GM18517 (cell line): ENCODE results near the gene HBG2.

ENCODE experiments used
- ATAC-seq: cut with Tn5 transposase; IDR thresholded peaks from one replicate; pipeline ENCODE4 v1.9.1; 2021; ENCODE audit warnings: mild to moderate bottlenecking, moderate library complexity; ENCODE audit not compliant: unreplicated experiment

The HBG2 gene

DNA sequence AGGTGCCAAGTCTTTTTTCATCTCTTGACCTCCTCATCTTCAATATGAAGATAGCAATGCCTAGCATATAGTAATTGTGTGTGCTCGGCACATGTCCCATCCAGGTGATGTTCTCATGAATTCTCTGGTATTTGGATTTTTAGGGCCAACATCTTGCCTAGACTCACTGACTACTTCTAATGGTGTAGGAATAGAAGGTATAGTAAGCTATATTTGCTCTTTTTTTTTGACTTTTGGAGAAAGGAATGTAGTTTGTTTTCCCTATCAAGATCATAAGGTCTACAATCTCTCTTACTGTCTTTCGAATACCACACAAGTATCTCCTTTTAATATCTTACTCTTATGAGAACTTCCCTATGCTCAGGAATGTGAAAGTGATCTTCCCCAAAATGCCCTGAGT lies 23.5 kb downstream of the HBG2 start:
- ATAC-seq, result no peak

DNA sequence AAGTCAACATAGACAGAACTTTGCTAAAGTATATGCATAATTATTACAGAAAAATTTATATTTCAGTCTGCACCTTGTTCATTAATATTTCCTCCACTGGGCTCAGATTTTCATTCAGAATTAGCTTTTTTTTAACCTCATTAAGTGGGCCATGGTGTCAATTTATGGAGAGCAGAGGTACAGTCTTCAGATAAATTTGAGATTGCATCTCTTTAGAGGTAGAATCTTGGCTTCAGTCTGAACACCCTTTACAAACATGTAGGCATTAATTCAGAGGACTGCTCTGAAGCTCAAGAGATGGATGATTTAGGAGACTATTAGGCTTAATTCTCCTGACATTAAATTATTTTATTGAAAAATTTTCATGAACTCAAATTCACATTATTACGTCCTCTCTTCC lies 24.3 kb downstream of the HBG2 start:
- no peak for ATAC-seq

DNA sequence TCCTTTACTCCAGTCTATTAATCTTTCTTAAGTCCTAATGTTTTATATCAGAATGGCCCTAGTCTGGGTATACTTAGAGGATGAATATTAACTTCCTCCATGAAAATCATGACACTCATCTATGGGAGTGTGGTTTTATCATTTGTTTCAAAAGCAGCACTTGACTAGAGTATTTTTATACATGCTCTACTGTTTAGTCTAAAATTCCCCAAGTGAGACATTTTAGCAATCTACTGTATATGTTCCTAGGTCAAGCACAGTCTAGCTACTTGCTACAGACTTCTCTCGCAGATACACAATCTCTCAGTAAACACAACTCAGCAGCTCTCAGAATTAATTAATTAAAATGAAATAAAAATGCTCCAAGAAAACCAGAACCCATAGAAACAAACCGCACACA lies 24.8 kb downstream of the HBG2 start:
- no peak for ATAC-seq

DNA sequence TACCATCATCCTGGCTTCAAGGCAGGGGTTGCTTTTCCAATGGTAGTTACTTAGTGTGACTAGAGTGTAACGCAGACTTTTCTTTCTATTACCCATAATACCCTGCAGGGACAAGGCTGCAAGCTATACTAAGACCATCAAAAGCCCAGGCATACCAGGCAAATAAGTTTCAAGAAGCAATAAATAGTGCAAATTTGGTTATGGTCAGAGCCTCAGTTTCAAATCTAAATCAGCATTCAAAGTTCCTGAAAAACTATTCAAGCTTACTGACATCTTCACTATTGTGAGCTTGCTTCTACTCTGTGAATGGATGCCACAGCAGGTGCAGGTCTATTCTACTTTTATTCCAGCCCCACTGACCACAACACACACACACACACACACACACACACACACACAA lies 25.2 kb downstream of the HBG2 start:
- ATAC-seq, result no peak

DNA sequence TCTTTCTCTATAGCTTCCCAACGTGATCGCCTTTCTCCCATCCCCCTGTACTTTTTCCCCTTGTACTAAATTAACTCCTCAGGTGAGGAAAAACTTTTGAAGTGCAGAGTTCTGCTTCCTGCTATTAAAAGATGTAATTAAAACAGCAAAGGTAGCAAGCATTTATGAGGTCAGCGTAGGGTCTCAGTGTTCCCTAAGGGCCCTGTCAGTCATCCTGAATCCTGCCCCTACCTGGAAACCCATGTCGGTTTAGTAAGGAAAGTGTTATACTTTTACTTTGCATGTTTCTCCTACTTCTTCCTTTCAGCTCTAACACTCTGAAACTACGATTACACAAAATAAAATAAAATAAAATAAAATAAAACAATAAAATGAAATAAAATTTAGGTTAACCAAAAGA lies 26.5 kb downstream of the HBG2 start:
- no peak for ATAC-seq

DNA sequence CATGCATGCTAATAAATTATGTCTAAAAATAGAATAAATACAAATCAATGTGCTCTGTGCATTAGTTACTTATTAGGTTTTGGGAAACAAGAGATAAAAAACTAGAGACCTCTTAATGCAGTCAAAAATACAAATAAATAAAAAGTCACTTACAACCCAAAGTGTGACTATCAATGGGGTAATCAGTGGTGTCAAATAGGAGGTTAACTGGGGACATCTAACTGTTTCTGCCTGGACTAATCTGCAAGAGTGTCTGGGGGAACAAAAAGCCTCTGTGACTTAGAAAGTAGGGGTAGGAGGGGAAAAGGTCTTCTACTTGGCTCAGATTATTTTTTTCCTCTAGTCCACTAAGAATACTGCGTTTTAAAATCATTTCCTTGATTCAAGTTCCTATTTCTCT lies 26.9 kb downstream of the HBG2 start:
- no peak for ATAC-seq

DNA sequence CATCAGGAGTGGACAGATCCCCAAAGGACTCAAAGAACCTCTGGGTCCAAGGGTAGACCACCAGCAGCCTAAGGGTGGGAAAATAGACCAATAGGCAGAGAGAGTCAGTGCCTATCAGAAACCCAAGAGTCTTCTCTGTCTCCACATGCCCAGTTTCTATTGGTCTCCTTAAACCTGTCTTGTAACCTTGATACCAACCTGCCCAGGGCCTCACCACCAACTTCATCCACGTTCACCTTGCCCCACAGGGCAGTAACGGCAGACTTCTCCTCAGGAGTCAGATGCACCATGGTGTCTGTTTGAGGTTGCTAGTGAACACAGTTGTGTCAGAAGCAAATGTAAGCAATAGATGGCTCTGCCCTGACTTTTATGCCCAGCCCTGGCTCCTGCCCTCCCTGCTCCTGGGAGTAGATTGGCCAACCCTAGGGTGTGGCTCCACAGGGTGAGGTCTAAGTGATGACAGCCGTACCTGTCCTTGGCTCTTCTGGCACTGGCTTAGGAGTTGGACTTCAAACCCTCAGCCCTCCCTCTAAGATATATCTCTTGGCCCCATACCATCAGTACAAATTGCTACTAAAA lies 27.8 kb downstream of the HBG2 start, which contains the start of gene HBB:
HBB (minus strand) TSS at position 340 of the 579 bp plus-strand sequence; CDS start at position 290, 50 bp downstream.
- no peak for ATAC-seq

DNA sequence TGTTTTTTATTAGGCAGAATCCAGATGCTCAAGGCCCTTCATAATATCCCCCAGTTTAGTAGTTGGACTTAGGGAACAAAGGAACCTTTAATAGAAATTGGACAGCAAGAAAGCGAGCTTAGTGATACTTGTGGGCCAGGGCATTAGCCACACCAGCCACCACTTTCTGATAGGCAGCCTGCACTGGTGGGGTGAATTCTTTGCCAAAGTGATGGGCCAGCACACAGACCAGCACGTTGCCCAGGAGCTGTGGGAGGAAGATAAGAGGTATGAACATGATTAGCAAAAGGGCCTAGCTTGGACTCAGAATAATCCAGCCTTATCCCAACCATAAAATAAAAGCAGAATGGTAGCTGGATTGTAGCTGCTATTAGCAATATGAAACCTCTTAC lies 29.1 kb downstream of the HBG2 start:
- no peak for ATAC-seq

DNA sequence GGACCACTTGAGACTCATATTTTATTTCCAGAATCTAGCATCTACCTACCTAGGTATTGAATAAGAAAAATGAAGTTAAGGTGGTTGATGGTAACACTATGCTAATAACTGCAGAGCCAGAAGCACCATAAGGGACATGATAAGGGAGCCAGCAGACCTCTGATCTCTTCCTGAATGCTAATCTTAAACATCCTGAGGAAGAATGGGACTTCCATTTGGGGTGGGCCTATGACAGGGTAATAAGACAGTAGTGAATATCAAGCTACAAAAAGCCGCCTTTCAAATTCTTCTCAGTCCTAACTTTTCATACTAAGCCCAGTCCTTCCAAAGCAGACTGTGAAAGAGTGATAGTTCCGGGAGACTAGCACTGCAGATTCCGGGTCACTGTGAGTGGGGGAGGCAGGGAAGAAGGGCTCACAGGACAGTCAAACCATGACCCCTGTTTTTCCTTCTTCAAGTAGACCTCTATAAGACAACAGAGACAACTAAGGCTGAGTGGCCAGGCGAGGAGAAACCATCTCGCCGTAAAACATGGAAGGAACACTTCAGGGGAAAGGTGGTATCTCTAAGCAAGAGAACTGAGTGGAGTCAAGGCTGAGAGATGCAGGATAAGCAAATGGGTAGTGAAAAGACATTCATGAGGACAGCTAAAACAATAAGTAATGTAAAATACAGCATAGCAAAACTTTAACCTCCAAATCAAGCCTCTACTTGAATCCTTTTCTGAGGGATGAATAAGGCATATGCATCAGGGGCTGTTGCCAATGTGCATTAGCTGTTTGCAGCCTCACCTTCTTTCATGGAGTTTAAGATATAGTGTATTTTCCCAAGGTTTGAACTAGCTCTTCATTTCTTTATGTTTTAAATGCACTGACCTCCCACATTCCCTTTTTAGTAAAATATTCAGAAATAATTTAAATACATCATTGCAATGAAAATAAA lies 29.8 kb downstream of the HBG2 start:
- ATAC-seq, result no peak

DNA sequence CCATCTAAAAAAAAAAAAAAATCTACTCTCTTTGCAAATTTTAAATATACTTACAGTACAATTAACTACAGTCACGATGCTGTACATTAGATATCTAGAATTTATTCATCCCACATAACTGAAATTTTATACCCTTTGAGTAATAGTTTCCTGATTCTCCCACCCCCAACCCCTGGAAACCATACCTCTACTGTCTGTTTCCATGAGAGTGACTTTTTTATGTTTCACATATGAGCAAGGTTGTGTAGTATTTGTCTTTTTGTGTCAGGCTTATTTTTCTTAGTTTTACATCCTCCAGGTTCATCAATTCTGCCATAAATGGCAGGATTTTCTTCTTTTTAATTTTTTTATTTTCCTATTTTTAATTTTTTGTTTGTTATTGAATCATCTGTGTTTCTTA lies 30.9 kb downstream of the HBG2 start:
- no peak for ATAC-seq

DNA sequence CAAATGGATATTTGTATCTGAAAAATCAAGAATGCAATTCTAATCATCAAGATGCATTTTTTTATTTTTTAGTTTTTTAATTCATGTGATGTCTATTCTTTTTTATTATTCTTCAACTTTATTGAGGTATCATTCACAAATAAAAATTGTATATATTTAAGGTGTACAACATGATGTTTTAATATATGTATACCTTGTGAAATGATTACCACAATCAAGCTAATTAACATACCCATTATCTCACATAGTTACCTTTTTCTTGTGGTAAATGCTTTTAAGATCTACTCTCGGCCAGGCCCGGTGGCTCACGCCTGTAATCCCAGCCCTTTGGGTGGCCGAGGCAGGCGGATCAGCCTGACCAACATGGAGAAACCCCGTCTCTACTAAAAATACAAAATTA lies 31.4 kb downstream of the HBG2 start:
- no peak for ATAC-seq

DNA sequence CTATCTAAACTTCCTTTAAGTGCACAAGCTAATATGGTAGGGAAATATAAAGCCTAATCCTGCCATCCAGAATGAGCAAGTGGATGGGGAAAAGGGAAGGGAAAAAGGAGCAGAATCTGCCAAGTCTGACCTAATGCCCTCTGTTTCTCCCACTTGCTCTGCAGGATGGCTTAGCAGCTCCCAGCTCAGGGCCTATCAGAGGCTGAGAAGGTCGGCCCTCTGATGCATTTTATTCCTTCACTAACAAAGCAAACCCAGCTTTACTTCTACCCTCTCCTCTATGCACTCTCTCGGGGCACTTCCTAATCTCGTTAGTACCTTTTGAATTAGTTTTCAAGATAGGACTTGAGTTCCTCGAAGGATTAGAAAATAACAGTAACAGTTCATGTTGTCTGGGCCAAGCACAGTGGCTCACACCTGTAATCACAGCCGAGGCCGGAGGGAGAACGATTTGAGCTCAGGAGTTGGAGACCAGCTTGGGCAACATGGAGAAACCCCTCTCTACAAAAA lies 44.1 kb downstream of the HBG2 start:
- no peak for ATAC-seq

DNA sequence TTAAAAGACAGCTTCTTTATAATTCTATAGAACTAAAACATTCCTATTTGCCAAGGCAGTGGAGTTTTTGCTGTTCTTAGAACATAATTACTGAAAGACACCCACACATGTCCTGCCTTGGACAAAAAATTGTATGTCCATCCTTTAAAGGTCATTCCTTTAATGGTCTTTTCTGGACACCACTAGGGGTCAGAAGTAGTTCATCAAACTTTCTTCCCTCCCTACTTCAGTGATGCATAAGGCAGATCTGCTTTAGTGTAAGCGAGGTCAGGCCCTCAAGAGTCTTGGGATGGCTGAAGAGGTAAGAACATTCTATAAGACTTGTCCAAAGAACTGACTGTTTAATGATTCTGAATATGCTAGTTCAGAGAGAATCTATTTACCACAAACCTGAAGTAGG lies 49.8 kb downstream of the HBG2 start:
- ATAC-seq, result peak; percentile 75

DNA sequence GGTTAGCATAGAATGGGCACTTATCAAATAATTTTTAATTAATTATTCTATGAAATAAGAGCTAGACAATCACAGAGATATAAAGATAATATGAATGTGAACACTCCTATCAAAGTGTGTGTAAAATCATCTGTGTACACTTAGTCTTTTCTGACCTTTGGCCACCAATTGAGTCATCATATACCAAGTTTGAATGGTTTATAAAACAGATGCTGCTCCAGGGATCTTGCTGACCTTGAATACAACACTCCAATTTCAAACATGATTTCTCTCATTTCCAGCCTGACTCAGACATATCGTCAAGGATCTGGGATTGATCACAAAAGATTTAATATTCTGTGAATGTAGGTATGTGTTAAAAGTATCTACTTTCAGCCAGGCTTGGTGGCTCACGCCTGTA lies 51.2 kb downstream of the HBG2 start:
- no peak for ATAC-seq
